A673 (cell line): ENCODE results near the gene UCP3.

ENCODE experiments used
- EZH2 ChIP-seq: fragments of 200-600 bp; sonication (generic); IDR thresholded peaks from 2 replicates; pipeline ENCODE4 v1.6.1; 2017; ENCODE audit warnings: borderline replicate concordance, low read depth, mild to moderate bottlenecking, mixed read lengths, antibody characterized with exemption, low read length; ENCODE audit not compliant: poor library complexity, severe bottlenecking
- TF ChIP-seq, protein P1 (sequence below): fragments of 300-800, 200-600 bp; sonication (generic); conservative IDR thresholded peaks from 2 replicates; pipeline ENCODE4 v1.5.1; 2017; ENCODE audit warnings: low read depth, mild to moderate bottlenecking, antibody characterized with exemption, low read length, moderate library complexity, mixed read lengths

- no peak for TF ChIP-seq EZH2
- TF ChIP-seq, protein P1, sequence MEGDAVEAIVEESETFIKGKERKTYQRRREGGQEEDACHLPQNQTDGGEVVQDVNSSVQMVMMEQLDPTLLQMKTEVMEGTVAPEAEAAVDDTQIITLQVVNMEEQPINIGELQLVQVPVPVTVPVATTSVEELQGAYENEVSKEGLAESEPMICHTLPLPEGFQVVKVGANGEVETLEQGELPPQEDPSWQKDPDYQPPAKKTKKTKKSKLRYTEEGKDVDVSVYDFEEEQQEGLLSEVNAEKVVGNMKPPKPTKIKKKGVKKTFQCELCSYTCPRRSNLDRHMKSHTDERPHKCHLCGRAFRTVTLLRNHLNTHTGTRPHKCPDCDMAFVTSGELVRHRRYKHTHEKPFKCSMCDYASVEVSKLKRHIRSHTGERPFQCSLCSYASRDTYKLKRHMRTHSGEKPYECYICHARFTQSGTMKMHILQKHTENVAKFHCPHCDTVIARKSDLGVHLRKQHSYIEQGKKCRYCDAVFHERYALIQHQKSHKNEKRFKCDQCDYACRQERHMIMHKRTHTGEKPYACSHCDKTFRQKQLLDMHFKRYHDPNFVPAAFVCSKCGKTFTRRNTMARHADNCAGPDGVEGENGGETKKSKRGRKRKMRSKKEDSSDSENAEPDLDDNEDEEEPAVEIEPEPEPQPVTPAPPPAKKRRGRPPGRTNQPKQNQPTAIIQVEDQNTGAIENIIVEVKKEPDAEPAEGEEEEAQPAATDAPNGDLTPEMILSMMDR: no peak
These were observed 1.7 kb upstream of the UCP3 start for GRCh38 chr11:74010306-74011300.
